Activated naive CD4-positive, alpha-beta T cell treated with anti-CD3 and anti-CD28 coated beads, Interleukin-2, amount 50 U/mL, for 24 hours (primary cell): ENCODE data around the gene B3GALT5.

Experiments
- H3K27ac Mint-ChIP-seq: one replicate; pipeline ENCODE4 v1.8.0; 2021; ENCODE audit warnings: mild to moderate bottlenecking, mixed read lengths
- H3K27me3 Mint-ChIP-seq: one replicate; pipeline ENCODE4 v1.8.0; 2021; ENCODE audit warnings: mixed read lengths
- H3K36me3 Mint-ChIP-seq: one replicate; pipeline ENCODE4 v1.8.0; 2021; ENCODE audit warnings: mixed read lengths
- H3K4me1 Mint-ChIP-seq: one replicate; pipeline ENCODE4 v1.8.0; 2021; ENCODE audit warnings: mixed read lengths
- H3K4me3 Mint-ChIP-seq: one replicate; pipeline ENCODE4 v1.8.0; 2021; ENCODE audit warnings: mild to moderate bottlenecking, mixed read lengths
- H3K9me3 Mint-ChIP-seq: one replicate; pipeline ENCODE4 v1.8.0; 2021; ENCODE audit warnings: mixed read lengths

The B3GALT5 gene

GRCh38 chr21:39666026-39666425 lies 53.3 kb downstream of the B3GALT5 start:
- H3K9me3 Mint-ChIP-seq = no peaks in the 10 kb centered on the region
- H3K4me1 Mint-ChIP-seq = no peaks in the 10 kb centered on the region
- H3K4me3 Mint-ChIP-seq = no peak overlapping the region
- no peaks in the 10 kb centered on the region for H3K27me3 Mint-ChIP-seq
- no peaks in the 10 kb centered on the region for H3K36me3 Mint-ChIP-seq
- no peak overlapping the region for H3K27ac Mint-ChIP-seq

- Mint-ChIP-seq H3K27me3 (no peaks in the 10 kb centered on the region), H3K4me3 (no peak overlapping the region), H3K4me1 (no peaks in the 10 kb centered on the region)
Observed at GRCh38 chr21:39666681-39667315, 54.1 kb downstream of the B3GALT5 start.

GRCh38 chr21:39667353-39667891 lies 54.7 kb downstream of the B3GALT5 start:
- Mint-ChIP-seq H3K27ac (no peak overlapping the region), H3K27me3 (no peaks in the 10 kb centered on the region), H3K9me3 (no peaks in the 10 kb centered on the region), H3K4me1 (no peaks in the 10 kb centered on the region), H3K4me3 (no peak overlapping the region), H3K36me3 (no peaks in the 10 kb centered on the region)

More at GRCh38 chr21:39666681-39667315, 54.1 kb downstream of the B3GALT5 start:
- Mint-ChIP-seq H3K27ac (no peak overlapping the region), H3K9me3 (no peaks in the 10 kb centered on the region), H3K36me3 (no peaks in the 10 kb centered on the region)

GRCh38 chr21:39668369-39668768 lies 55.6 kb downstream of the B3GALT5 start:
- H3K4me1 Mint-ChIP-seq = no peaks in the 10 kb centered on the region
- no peaks in the 10 kb centered on the region for H3K27me3 Mint-ChIP-seq
- no peaks in the 10 kb centered on the region for H3K36me3 Mint-ChIP-seq
- no peak overlapping the region for H3K4me3 Mint-ChIP-seq
- no peaks in the 10 kb centered on the region for H3K9me3 Mint-ChIP-seq
- H3K27ac Mint-ChIP-seq = no peak overlapping the region

- no peak overlapping the region for H3K4me3 Mint-ChIP-seq
- no peaks in the 10 kb centered on the region for H3K36me3 Mint-ChIP-seq
- no peaks in the 10 kb centered on the region for H3K9me3 Mint-ChIP-seq
- no peaks in the 10 kb centered on the region for H3K4me1 Mint-ChIP-seq
- H3K27me3 Mint-ChIP-seq = peaks cover 4% of the 10 kb centered on the region
- no peak overlapping the region for H3K27ac Mint-ChIP-seq
Observed at GRCh38 chr21:39669485-39669884, 56.7 kb downstream of the B3GALT5 start.

GRCh38 chr21:39669976-39670661 lies 57.4 kb downstream of the B3GALT5 start:
- Mint-ChIP-seq H3K9me3 (no peaks in the 10 kb centered on the region), H3K27me3 (peaks cover 4% of the 10 kb centered on the region), H3K36me3 (no peaks in the 10 kb centered on the region), H3K27ac (no peak overlapping the region), H3K4me3 (no peak overlapping the region), H3K4me1 (no peaks in the 10 kb centered on the region)

- no peak overlapping the region for H3K4me3 Mint-ChIP-seq
- H3K36me3 Mint-ChIP-seq = no peaks in the 10 kb centered on the region
- no peaks in the 10 kb centered on the region for H3K9me3 Mint-ChIP-seq
- no peaks in the 10 kb centered on the region for H3K4me1 Mint-ChIP-seq
- no peak overlapping the region for H3K27ac Mint-ChIP-seq
- peaks cover 4% of the 10 kb centered on the region for H3K27me3 Mint-ChIP-seq
Observed at GRCh38 chr21:39670701-39671100, 58.0 kb downstream of the B3GALT5 start.

- Mint-ChIP-seq H3K4me1 (no peaks in the 10 kb centered on the region), H3K27ac (no peak overlapping the region), H3K9me3 (no peaks in the 10 kb centered on the region), H3K27me3 (peaks cover 5% of the 10 kb centered on the region), H3K4me3 (no peak overlapping the region), H3K36me3 (no peaks in the 10 kb centered on the region)
Observed at GRCh38 chr21:39671986-39672385, 59.2 kb downstream of the B3GALT5 start.

- Mint-ChIP-seq H3K9me3 (no peaks in the 10 kb centered on the region), H3K4me1 (no peaks in the 10 kb centered on the region), H3K36me3 (no peaks in the 10 kb centered on the region), H3K27ac (no peak overlapping the region), H3K27me3 (peaks cover 5% of the 10 kb centered on the region), H3K4me3 (no peak overlapping the region)
Observed at GRCh38 chr21:39673163-39673562, 60.4 kb downstream of the B3GALT5 start.

GRCh38 chr21:39673736-39674135 lies 61.0 kb downstream of the B3GALT5 start:
- Mint-ChIP-seq H3K4me1 (no peaks in the 10 kb centered on the region), H3K4me3 (no peak overlapping the region), H3K9me3 (no peaks in the 10 kb centered on the region), H3K27me3 (peaks cover 5% of the 10 kb centered on the region), H3K27ac (no peak overlapping the region), H3K36me3 (no peaks in the 10 kb centered on the region)

GRCh38 chr21:39674801-39675200 lies 62.1 kb downstream of the B3GALT5 start:
- H3K27me3 Mint-ChIP-seq = peaks cover 5% of the 10 kb centered on the region
- H3K4me1 Mint-ChIP-seq = no peaks in the 10 kb centered on the region
- no peak overlapping the region for H3K27ac Mint-ChIP-seq
- no peaks in the 10 kb centered on the region for H3K9me3 Mint-ChIP-seq
- H3K36me3 Mint-ChIP-seq = no peaks in the 10 kb centered on the region
- H3K4me3 Mint-ChIP-seq = no peak overlapping the region

GRCh38 chr21:39675590-39675989 lies 62.9 kb downstream of the B3GALT5 start:
- H3K4me3 Mint-ChIP-seq = no peak overlapping the region
- no peaks in the 10 kb centered on the region for H3K9me3 Mint-ChIP-seq
- H3K4me1 Mint-ChIP-seq = no peaks in the 10 kb centered on the region
- peaks cover 5% of the 10 kb centered on the region for H3K27me3 Mint-ChIP-seq
- no peak overlapping the region for H3K27ac Mint-ChIP-seq
- no peaks in the 10 kb centered on the region for H3K36me3 Mint-ChIP-seq

- peaks cover 5% of the 10 kb centered on the region for H3K27me3 Mint-ChIP-seq
- H3K4me3 Mint-ChIP-seq = no peak overlapping the region
- no peaks in the 10 kb centered on the region for H3K36me3 Mint-ChIP-seq
- no peaks in the 10 kb centered on the region for H3K4me1 Mint-ChIP-seq
- H3K27ac Mint-ChIP-seq = no peak overlapping the region
- H3K9me3 Mint-ChIP-seq = no peaks in the 10 kb centered on the region
Observed at GRCh38 chr21:39675993-39676661, 63.4 kb downstream of the B3GALT5 start.

GRCh38 chr21:39680216-39680615 lies 67.5 kb downstream of the B3GALT5 start:
- H3K4me1 Mint-ChIP-seq = no peaks in the 10 kb centered on the region
- H3K27me3 Mint-ChIP-seq = peaks cover 1% of the 10 kb centered on the region
- H3K9me3 Mint-ChIP-seq = no peaks in the 10 kb centered on the region
- H3K36me3 Mint-ChIP-seq = no peaks in the 10 kb centered on the region
- no peak overlapping the region for H3K4me3 Mint-ChIP-seq
- no peak overlapping the region for H3K27ac Mint-ChIP-seq

- H3K27ac Mint-ChIP-seq = no peak overlapping the region
- no peaks in the 10 kb centered on the region for H3K9me3 Mint-ChIP-seq
- H3K4me3 Mint-ChIP-seq = no peak overlapping the region
- H3K4me1 Mint-ChIP-seq = no peaks in the 10 kb centered on the region
- no peaks in the 10 kb centered on the region for H3K27me3 Mint-ChIP-seq
- no peaks in the 10 kb centered on the region for H3K36me3 Mint-ChIP-seq
Observed at GRCh38 chr21:39681257-39681656, 68.5 kb downstream of the B3GALT5 start.

- no peaks in the 10 kb centered on the region for H3K27me3 Mint-ChIP-seq
- no peaks in the 10 kb centered on the region for H3K4me1 Mint-ChIP-seq
- H3K4me3 Mint-ChIP-seq = no peak overlapping the region
- H3K9me3 Mint-ChIP-seq = no peaks in the 10 kb centered on the region
- no peaks in the 10 kb centered on the region for H3K36me3 Mint-ChIP-seq
- no peak overlapping the region for H3K27ac Mint-ChIP-seq
Observed at GRCh38 chr21:39681845-39682244, 69.1 kb downstream of the B3GALT5 start.
